ENCODE data around the gene DNAL1.

- TF ChIP-seq CTCF (IDR thresholded peaks at IDR 0.05 in 8 of 11, conservative IDR thresholded peaks at IDR 0.05 in 3 of 11) (no peak), POLR2AphosphoS5 (IDR thresholded peaks at IDR 0.05) (no peak), POLR2A (IDR thresholded peaks at IDR 0.05) (no peak)
These were observed 31.3 kb upstream of the DNAL1 start for GRCh38 chr14:73613419-73613963.
